ENCODE results near the gene INF2. TPM values are rescaled to one million over a fixed set of nuclear protein-coding genes. Genes with fewer than 3 reads are reported as not detected.

Gene INF2
- total and polyA plus RNA-seq, 9 of the 15 experiments (the other 6 are each of a cell fraction or from before 2014, with no cell fraction given): 0.56 to 31.3 (median 7.8) TPM

DNA sequence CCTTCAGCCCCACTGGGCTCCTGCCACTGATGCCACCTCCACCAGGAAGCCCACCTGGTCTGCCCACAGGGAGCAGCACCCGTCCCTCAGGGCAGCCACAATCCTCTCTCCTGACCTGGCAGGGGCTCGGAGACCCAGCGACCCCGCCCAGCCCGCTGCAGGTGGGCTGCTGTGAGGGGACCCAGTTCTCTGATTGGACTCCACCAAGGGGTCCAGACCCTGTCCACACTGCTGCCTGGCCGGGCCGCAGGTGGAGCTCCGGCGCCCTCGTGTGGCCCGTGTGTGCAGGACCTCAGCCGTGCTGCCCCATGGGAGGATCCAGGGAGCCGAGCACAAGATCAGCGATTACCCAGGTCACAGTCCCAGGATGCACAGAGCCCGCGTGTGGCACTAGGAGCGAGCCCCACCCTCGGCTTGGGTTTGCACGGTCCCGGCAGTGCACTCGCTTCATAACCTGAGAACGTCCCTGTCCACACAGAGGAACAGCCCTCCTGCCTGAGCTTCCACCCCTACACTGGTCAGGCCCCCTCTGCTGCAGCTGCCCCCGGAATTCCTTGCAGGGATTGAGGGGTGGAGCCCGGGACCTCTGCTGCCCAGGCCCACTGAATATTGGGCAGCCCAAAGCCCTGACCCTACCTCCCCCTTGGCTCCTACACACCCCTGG, 49.4 kb upstream of the INF2 start (continued):
- TF ChIP-seq ZNF592 (IDR thresholded peaks at IDR 0.05) (no peak), HMG20A (CRISPR knock-in tag; conservative IDR thresholded peaks at IDR 0.05) (no peak), ATF1 (CRISPR knock-in tag; IDR thresholded peaks at IDR 0.05) (no peak), ATF1 (tag; IDR thresholded peaks at IDR 0.05) (no peak), ZBED1 (IDR thresholded peaks at IDR 0.05) (no peak), USF2 (CRISPR knock-in tag; IDR thresholded peaks at IDR 0.05) (no peak), ZNF41 (CRISPR knock-in tag; conservative IDR thresholded peaks at IDR 0.05) (no peak), CHCHD3 (CRISPR knock-in tag; IDR thresholded peaks at IDR 0.05) (no peak), ZNF197 (CRISPR knock-in tag; IDR thresholded peaks at IDR 0.05; ENCODE audit: low read depth) (no peak), ZFP36 (IDR thresholded peaks at IDR 0.05; ENCODE audit: low read depth, low read length, partially characterized antibody) (peak; percentile 97), KAT2B (IDR thresholded peaks at IDR 0.05; ENCODE audit: low read depth, low read length) (no peak), NFIC (IDR thresholded peaks at IDR 0.05) (no peak), TSHZ1 (CRISPR knock-in tag; IDR thresholded peaks at IDR 0.05) (no peak), NFE2 (IDR thresholded peaks at IDR 0.05; ENCODE audit: low read depth) (no peak), ATF3 (IDR thresholded peaks at IDR 0.05) (no peak), ATF3 (CRISPR knock-in tag; conservative IDR thresholded peaks at IDR 0.05) (no peak), KHSRP (IDR thresholded peaks at IDR 0.05) (no peak)
- TF ChIP-seq, protein P1, sequence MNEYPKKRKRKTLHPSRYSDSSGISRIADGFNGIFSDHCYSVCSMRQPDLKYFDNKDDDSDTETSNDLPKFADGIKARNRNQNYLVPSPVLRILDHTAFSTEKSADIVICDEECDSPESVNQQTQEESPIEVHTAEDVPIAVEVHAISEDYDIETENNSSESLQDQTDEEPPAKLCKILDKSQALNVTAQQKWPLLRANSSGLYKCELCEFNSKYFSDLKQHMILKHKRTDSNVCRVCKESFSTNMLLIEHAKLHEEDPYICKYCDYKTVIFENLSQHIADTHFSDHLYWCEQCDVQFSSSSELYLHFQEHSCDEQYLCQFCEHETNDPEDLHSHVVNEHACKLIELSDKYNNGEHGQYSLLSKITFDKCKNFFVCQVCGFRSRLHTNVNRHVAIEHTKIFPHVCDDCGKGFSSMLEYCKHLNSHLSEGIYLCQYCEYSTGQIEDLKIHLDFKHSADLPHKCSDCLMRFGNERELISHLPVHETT (CRISPR knock-in tag; conservative IDR thresholded peaks at IDR 0.05 in 1 of 2, IDR thresholded peaks at IDR 0.05 in 1 of 2): no peak

All from K562 (cell line).